Measurements from ENCODE around the gene ABHD12B. TPM values are rescaled to one million over a fixed set of nuclear protein-coding genes. Genes with fewer than 3 reads are reported as not detected.

The ABHD12B gene
- total and polyA plus RNA-seq, 2 of the 13 experiments (the other 11 are each of a cell fraction or from before 2014, with no cell fraction given), result not detected

GRCh38 chr14:50943261-50943942 is 71.5 kb downstream of the ABHD12B start (continued):
- TF ChIP-seq HNRNPLL (IDR thresholded peaks at IDR 0.05; ENCODE audit: low read depth, low read length, poor library complexity, severe bottlenecking), result peak; percentile 64
- TF ChIP-seq ZSCAN30 (CRISPR knock-in tag; IDR thresholded peaks at IDR 0.05), result no peak
- peak; percentile 34; the same call in 1 of the 2 replicates for TF ChIP-seq KDM2A (CRISPR knock-in tag; IDR thresholded peaks at IDR 0.05; ENCODE audit: borderline replicate concordance, low read depth)
- TF ChIP-seq ZNF136 (CRISPR knock-in tag; IDR thresholded peaks at IDR 0.05; ENCODE audit: low read depth), result no peak
- peak; percentile 27; the same call in 1 of the 2 replicates for TF ChIP-seq KAT7 (CRISPR knock-in tag; IDR thresholded peaks at IDR 0.05; ENCODE audit: borderline replicate concordance)
- TF ChIP-seq ZNF761 (CRISPR knock-in tag; conservative IDR thresholded peaks at IDR 0.05), result no peak
- TF ChIP-seq ZNF614 (CRISPR knock-in tag; IDR thresholded peaks at IDR 0.05; ENCODE audit: borderline replicate concordance), result peak; percentile 58; the same call in 1 of the 2 replicates
- peak; percentile 49; the same call in 1 of the 2 replicates for TF ChIP-seq KLF12 (CRISPR knock-in tag; IDR thresholded peaks at IDR 0.05; ENCODE audit: borderline replicate concordance)
- TF ChIP-seq ZSCAN21 (CRISPR knock-in tag; IDR thresholded peaks at IDR 0.05; ENCODE audit: borderline replicate concordance), result 0 out of 2 replicates have a peak, but pooled peaks have one; percentile 36
- TF ChIP-seq ISX (CRISPR knock-in tag; conservative IDR thresholded peaks at IDR 0.05), result no peak
- TF ChIP-seq, protein P1, sequence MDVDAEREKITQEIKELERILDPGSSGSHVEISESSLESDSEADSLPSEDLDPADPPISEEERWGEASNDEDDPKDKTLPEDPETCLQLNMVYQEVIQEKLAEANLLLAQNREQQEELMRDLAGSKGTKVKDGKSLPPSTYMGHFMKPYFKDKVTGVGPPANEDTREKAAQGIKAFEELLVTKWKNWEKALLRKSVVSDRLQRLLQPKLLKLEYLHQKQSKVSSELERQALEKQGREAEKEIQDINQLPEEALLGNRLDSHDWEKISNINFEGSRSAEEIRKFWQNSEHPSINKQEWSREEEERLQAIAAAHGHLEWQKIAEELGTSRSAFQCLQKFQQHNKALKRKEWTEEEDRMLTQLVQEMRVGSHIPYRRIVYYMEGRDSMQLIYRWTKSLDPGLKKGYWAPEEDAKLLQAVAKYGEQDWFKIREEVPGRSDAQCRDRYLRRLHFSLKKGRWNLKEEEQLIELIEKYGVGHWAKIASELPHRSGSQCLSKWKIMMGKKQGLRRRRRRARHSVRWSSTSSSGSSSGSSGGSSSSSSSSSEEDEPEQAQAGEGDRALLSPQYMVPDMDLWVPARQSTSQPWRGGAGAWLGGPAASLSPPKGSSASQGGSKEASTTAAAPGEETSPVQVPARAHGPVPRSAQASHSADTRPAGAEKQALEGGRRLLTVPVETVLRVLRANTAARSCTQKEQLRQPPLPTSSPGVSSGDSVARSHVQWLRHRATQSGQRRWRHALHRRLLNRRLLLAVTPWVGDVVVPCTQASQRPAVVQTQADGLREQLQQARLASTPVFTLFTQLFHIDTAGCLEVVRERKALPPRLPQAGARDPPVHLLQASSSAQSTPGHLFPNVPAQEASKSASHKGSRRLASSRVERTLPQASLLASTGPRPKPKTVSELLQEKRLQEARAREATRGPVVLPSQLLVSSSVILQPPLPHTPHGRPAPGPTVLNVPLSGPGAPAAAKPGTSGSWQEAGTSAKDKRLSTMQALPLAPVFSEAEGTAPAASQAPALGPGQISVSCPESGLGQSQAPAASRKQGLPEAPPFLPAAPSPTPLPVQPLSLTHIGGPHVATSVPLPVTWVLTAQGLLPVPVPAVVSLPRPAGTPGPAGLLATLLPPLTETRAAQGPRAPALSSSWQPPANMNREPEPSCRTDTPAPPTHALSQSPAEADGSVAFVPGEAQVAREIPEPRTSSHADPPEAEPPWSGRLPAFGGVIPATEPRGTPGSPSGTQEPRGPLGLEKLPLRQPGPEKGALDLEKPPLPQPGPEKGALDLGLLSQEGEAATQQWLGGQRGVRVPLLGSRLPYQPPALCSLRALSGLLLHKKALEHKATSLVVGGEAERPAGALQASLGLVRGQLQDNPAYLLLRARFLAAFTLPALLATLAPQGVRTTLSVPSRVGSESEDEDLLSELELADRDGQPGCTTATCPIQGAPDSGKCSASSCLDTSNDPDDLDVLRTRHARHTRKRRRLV (CRISPR knock-in tag; IDR thresholded peaks at IDR 0.05), result no peak
- TF ChIP-seq TBX2 (CRISPR knock-in tag; IDR thresholded peaks at IDR 0.05; ENCODE audit: borderline replicate concordance), result no peak
- TF ChIP-seq GTF3A (CRISPR knock-in tag; conservative IDR thresholded peaks at IDR 0.05), result no peak
- TF ChIP-seq AKAP8 (CRISPR knock-in tag; IDR thresholded peaks at IDR 0.05), result 0 out of 2 replicates have a peak, but pooled peaks have one; percentile 60
- TF ChIP-seq KAT2B (IDR thresholded peaks at IDR 0.05; ENCODE audit: borderline replicate concordance, low read depth, low read length), result no peak
- 0 out of 2 replicates have a peak, but pooled peaks have one; percentile 25 for TF ChIP-seq ZNF572 (CRISPR knock-in tag; IDR thresholded peaks at IDR 0.05)
- TF ChIP-seq GLI4 (CRISPR knock-in tag; IDR thresholded peaks at IDR 0.05; ENCODE audit: borderline replicate concordance), result no peak
- peak; percentile 61 for TF ChIP-seq POLR2AphosphoS5 (IDR thresholded peaks at IDR 0.05; ENCODE audit: low read depth, low read length)
- no peak for TF ChIP-seq NFIC (IDR thresholded peaks at IDR 0.05; ENCODE audit: low read length)
- no peak for TF ChIP-seq FOXA1 (IDR thresholded peaks at IDR 0.05)
- TF ChIP-seq FOXA1 (CRISPR knock-in tag; IDR thresholded peaks at IDR 0.05), result no peak
- TF ChIP-seq, protein P2, sequence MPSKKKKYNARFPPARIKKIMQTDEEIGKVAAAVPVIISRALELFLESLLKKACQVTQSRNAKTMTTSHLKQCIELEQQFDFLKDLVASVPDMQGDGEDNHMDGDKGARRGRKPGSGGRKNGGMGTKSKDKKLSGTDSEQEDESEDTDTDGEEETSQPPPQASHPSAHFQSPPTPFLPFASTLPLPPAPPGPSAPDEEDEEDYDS (CRISPR knock-in tag; IDR thresholded peaks at IDR 0.05), result peak; percentile 58; the same call in 1 of the 2 replicates
- no peak for TF ChIP-seq ZNF350 (CRISPR knock-in tag; IDR thresholded peaks at IDR 0.05; ENCODE audit: borderline replicate concordance, low read depth)
- no peak for TF ChIP-seq TOE1 (CRISPR knock-in tag; IDR thresholded peaks at IDR 0.05)
- TF ChIP-seq ZC3H13 (CRISPR knock-in tag; IDR thresholded peaks at IDR 0.05), result peak; percentile 38; the same call in 1 of the 2 replicates
